RWPE1 (cell line): ENCODE measurements around the gene OGFOD3.
A peak's percentile ranks its signal among the peaks of the same experiment; 100 is the strongest.

Experiments
- CTCF ChIA-PET: fragments of 350-600 bp; sonication (Branson Sonifier 250); formaldehyde crosslinking; extraction: SDS; loops from one replicate; lab custom pipeline; 2021; lab: Yijun Ruan, JAX
- POLR2A ChIA-PET: fragments of 400-600 bp; formaldehyde crosslinking; extraction: SDS; loops from one replicate; lab custom pipeline; 2020; ENCODE audit warnings: antibody characterized with exemption; ENCODE audit not compliant: low non-redundant PET; lab: Yijun Ruan, JAX
- DNase-seq: peaks from one replicate; pipeline ENCODE4 v3.0.0; 2012; ENCODE audit warnings: low spot score
- H3K27ac ChIP-seq: fragments of 450-650 bp; 2 replicates; pipeline ENCODE4 v1.5.1; 2017
- CTCF ChIP-seq: fragments of 450-650 bp; conservative IDR thresholded peaks from 2 replicates; pipeline ENCODE4 v1.5.1; 2017; ENCODE audit warnings: low read depth, mild to moderate bottlenecking

OGFOD3 gene

GRCh38 chr17:82400206-82400605 lies 18.2 kb downstream of the OGFOD3 start:
- no peak for TF ChIP-seq CTCF
- ChIA-PET POLR2A (no interaction called here), CTCF (interaction anchor here (0.6 kb wide), 1 partner anchor 176 kb away, joined by 3 read pairs; no protein-coding TSS in a partner anchor)
- no peak overlapping the region for H3K27ac ChIP-seq
- no peak for DNase-seq

GRCh38 chr17:82399601-82400101 lies 18.7 kb downstream of the OGFOD3 start:
- POLR2A ChIA-PET = no interaction called here
- TF ChIP-seq CTCF = no peak
- no peak for DNase-seq
- CTCF ChIA-PET = interaction anchor here (0.6 kb wide), 1 partner anchor 177 kb away, joined by 3 read pairs; no protein-coding TSS in a partner anchor
- peak overlapping the region; percentile 47 for H3K27ac ChIP-seq

- ChIA-PET POLR2A (no interaction called here), CTCF (no interaction called here)
- DNase-seq = no peak
- TF ChIP-seq CTCF = no peak
- H3K27ac ChIP-seq = peak overlapping the region; percentile 47
These were observed 19.3 kb downstream of the OGFOD3 start for GRCh38 chr17:82399041-82399441.

- no peak for TF ChIP-seq CTCF
- H3K27ac ChIP-seq = peak overlapping the region; percentile 53
- DNase-seq = no peak
- POLR2A ChIA-PET = no interaction called here
- CTCF ChIA-PET = interaction anchor here (0.6 kb wide), 1 partner anchor 29 kb away, joined by 4 read pairs; no protein-coding TSS in a partner anchor
These were observed 20.7 kb downstream of the OGFOD3 start for GRCh38 chr17:82397449-82398335.

GRCh38 chr17:82396601-82397435 lies 21.6 kb downstream of the OGFOD3 start:
- peak overlapping the region; percentile 53 for H3K27ac ChIP-seq
- CTCF ChIA-PET = interaction anchor here (0.6 kb wide), 1 partner anchor 29 kb away, joined by 4 read pairs; no protein-coding TSS in a partner anchor
- no peak for DNase-seq
- TF ChIP-seq CTCF = no peak
- POLR2A ChIA-PET = no interaction called here

- no peak overlapping the region; the same call in 1 of the 2 replicates for H3K27ac ChIP-seq
- CTCF ChIA-PET = interaction anchor here (1.2 kb wide), 1 partner anchor 9 kb away, joined by 4 read pairs; no protein-coding TSS in a partner anchor
- POLR2A ChIA-PET = no interaction called here
- DNase-seq = no peak
- TF ChIP-seq CTCF = no peak
These were observed 24.1 kb downstream of the OGFOD3 start for GRCh38 chr17:82394278-82394677.
